ENCODE data around the gene TRAF3IP1.

The TRAF3IP1 gene

DNA sequence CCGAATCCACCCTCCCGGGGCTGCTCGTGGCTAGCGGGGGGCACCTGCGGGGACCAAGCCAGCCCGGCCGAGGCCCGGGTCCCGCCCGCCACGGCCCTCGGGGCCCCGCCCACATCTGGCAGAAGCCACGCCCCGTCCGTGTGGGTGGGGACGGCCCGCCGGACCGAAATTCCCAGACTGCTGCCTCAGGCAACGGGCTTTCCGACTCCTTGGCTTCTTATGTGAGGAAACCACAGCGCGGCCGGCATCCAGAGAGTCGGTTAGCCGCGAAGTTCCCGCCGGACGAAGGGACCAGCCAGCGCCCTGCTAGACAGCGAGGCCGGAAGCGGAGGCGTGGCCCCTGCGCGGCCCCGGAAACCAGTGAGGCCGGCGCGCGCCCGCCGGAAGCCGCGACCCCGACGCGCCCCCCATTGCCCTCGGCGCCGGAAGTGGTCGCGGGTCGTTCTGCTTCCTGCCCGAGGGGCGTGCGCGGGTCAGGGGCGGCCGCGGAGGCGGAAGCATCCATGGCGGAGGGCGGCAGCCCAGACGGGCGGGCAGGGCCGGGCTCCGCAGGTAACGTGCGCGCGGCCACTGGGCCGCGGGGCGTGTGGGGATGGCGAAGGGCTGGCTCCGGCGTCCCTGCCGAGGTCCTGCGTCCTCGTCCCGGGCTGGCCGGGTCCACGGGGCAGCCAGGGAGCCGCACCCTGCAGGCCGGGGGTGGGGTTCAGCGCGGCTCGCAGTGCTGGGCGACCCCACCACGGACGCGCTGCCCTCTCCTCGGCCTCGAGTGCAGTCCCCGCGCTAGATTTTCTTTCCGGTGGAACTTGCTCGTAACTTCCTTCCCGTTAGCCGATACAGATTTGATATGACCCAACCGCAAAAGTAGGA, 106.5 kb downstream of the TRAF3IP1 start, which contains the start of gene ASB1:
Gene ASB1, plus strand, starts transcription at position 360 of the 867 bp plus-strand sequence. Its CDS starts 144 bp downstream, at position 504.
- peak; percentile 90 for DNase-seq (ENCODE audit: low spot score)
- TF ChIP-seq, protein P1, sequence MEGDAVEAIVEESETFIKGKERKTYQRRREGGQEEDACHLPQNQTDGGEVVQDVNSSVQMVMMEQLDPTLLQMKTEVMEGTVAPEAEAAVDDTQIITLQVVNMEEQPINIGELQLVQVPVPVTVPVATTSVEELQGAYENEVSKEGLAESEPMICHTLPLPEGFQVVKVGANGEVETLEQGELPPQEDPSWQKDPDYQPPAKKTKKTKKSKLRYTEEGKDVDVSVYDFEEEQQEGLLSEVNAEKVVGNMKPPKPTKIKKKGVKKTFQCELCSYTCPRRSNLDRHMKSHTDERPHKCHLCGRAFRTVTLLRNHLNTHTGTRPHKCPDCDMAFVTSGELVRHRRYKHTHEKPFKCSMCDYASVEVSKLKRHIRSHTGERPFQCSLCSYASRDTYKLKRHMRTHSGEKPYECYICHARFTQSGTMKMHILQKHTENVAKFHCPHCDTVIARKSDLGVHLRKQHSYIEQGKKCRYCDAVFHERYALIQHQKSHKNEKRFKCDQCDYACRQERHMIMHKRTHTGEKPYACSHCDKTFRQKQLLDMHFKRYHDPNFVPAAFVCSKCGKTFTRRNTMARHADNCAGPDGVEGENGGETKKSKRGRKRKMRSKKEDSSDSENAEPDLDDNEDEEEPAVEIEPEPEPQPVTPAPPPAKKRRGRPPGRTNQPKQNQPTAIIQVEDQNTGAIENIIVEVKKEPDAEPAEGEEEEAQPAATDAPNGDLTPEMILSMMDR (conservative IDR thresholded peaks at IDR 0.05; ENCODE audit: low read depth) = no peak
- CTCF ChIA-PET = no interaction called here
- POLR2A ChIA-PET (ENCODE audit: low non-redundant PET) = interaction anchor here (0.9 kb wide), 1 partner anchor 39 kb away, joined by 3 read pairs; no protein-coding TSS in a partner anchor
- H3K27ac ChIP-seq = peak within 1 kb of the TSS; percentile 97

DNA sequence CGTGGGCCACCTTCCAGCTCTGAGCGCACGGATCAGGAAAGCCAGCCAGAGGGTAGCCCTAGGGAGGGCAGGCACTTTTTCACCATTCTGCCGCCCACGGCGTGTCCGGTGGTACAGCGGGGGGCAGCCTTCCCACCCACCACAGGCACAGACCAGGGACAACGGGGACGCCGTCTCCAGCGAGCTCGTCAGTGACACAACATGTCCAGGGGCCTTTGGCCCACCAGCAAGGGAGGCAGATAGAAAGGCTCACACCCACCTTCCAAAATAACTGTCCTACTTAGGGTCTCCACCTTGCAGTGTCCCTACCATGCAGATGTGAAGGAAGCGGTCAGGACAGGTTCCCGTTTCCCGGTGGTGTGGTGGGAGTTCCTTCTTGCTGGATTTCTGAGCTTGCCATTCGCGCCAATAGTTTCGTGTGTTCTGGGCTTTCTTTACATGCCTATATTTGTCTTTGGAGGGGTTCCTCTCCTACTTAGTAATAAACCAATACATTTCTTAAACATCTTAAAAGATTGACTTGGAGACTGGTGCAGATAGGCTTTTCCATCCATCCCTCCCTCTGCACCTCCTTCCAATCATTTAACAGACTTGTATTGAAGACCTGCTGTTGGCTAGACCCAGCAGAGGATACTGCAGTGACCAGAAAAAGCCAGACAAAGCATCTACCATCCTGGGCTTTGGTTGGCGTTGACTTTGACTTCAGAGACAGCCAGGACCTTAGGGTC, 107.3 kb downstream of the TRAF3IP1 start:
- CTCF ChIA-PET = no interaction called here
- peak overlapping the region; percentile 97 for H3K27ac ChIP-seq
- POLR2A ChIA-PET (ENCODE audit: low non-redundant PET) = interaction anchor here (0.9 kb wide), 1 partner anchor 40 kb away, joined by 3 read pairs; no protein-coding TSS in a partner anchor

DNA sequence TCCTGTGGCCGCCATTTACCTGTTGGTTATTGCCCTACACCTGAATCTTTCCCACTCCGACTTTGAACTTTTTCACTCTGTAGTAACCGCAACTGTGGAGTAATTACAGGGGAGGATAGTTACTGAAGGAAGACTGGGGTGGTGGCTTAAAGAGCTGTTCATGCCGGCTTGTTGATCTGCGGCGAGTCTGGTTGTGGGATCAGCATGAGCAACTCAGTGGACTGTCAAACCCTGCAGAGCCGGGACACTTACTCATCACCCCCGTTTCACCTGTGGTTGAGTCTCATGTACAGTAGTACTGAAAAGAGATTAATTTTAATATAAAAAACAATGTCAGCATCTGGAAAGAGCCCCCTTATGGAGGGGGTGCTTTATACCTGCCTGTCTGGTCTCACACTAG, 108.5 kb downstream of the TRAF3IP1 start:
- no peak for DNase-seq (ENCODE audit: low spot score)
- CTCF ChIA-PET = no interaction called here
- TF ChIP-seq, protein P1 (conservative IDR thresholded peaks at IDR 0.05; ENCODE audit: low read depth) = no peak
- POLR2A ChIA-PET (ENCODE audit: low non-redundant PET) = no interaction called here
- H3K27ac ChIP-seq = peak overlapping the region; percentile 97

More for the DNA sequence above, 107.3 kb downstream of the TRAF3IP1 start:
- DNase-seq (ENCODE audit: low spot score) = no peak
- TF ChIP-seq, protein P1 (conservative IDR thresholded peaks at IDR 0.05; ENCODE audit: low read depth) = no peak

DNA sequence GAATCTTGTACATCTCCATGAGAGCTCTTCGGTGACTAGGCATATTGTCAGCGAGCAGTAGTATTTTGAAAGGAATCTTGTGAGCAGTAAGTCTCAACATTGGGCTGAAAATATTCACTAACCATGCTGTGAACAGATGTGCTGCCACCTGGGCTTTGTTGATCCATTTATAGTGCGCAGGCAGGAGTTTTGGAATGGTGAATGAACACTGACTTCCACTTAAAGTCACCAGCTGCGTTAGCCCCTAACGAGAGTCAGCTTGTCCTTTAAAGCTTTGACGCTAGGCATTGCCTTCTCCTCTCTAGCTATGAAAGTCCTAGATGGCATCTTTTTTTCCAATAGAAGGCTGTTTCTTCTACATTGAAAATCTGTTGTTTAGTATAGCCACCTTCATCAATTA, 110.5 kb downstream of the TRAF3IP1 start:
- ChIA-PET POLR2A (ENCODE audit: low non-redundant PET) (no interaction called here), CTCF (no interaction called here)
- TF ChIP-seq, protein P1 (conservative IDR thresholded peaks at IDR 0.05; ENCODE audit: low read depth) = no peak
- DNase-seq (ENCODE audit: low spot score) = no peak
- H3K27ac ChIP-seq = no peak overlapping the region

DNA sequence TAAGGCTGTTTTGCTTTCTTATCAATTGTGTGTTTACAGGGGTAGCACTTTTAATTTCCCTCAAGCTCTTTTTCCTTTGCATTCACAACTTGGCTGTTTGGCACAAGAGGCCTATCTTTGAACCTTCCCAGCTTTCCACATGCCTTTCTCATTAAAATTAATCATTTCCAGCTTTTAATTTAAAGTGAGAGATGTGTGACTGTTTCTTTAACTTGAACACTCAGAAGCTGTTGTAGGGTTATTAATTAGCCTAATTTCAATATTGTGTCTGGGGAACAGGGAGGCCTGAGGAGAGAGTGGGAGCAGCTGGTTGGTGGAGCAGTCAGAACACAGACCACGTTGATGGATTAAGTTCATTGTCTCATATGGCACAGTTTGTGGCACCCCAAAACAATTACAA, 111.1 kb downstream of the TRAF3IP1 start:
- CTCF ChIA-PET = no interaction called here
- no peak overlapping the region for H3K27ac ChIP-seq
- POLR2A ChIA-PET (ENCODE audit: low non-redundant PET) = no interaction called here
- TF ChIP-seq, protein P1 (conservative IDR thresholded peaks at IDR 0.05; ENCODE audit: low read depth) = no peak
- DNase-seq (ENCODE audit: low spot score) = no peak

DNA sequence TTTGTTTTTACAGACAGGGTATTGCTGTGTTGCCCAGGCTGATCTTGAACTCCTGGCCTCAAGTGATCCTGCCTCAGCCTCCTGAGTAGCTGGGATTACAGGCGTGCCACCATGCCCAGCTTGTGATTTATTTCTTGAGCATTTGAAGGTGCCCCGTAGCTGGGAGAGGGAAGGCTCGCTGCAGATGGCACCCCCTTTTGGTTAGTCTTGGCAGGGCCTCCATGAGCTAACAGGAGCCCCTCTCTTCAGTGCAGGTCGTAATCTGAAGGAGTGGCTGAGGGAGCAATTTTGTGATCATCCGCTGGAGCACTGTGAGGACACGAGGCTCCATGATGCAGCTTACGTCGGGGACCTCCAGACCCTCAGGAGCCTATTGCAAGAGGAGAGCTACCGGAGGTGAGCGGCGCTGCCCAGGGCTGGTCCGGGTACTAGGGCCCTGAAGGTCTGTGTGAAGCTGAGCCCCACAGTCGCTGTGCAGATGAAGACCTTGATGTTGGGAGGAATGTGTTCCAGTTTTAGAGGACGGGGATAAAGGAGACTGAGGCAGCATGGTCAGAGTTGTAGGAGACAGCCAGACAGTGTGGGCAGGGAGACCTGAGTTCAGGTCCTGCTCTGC, 113.1 kb downstream of the TRAF3IP1 start:
- peak overlapping the region; percentile 99 for H3K27ac ChIP-seq
- no peak for DNase-seq (ENCODE audit: low spot score)
- TF ChIP-seq, protein P1 (conservative IDR thresholded peaks at IDR 0.05; ENCODE audit: low read depth) = no peak
- POLR2A ChIA-PET (ENCODE audit: low non-redundant PET) = no interaction called here
- CTCF ChIA-PET = interaction anchor here (0.8 kb wide), 1 partner anchor 63 kb away, joined by 3 read pairs; no protein-coding TSS in a partner anchor
